Embryonic facial prominence (tissue), 1 donor: ENCODE results near the gene TUBB2A.
"Not testable (repeated sequence)": the region's sequence is repeated elsewhere in the genome, so short reads cannot be mapped to it uniquely, and the experiment has no call there.

Experiments used
- DNase-seq: peaks from one replicate; pipeline ENCODE4 v3.0.0-alpha.2; 2016; ENCODE audit errors: extremely low spot score

Gene TUBB2A

GRCh38 chr6:3179945-3180344 is 22.6 kb upstream of the TUBB2A start:
- DNase-seq = not testable (repeated sequence)

DNA sequence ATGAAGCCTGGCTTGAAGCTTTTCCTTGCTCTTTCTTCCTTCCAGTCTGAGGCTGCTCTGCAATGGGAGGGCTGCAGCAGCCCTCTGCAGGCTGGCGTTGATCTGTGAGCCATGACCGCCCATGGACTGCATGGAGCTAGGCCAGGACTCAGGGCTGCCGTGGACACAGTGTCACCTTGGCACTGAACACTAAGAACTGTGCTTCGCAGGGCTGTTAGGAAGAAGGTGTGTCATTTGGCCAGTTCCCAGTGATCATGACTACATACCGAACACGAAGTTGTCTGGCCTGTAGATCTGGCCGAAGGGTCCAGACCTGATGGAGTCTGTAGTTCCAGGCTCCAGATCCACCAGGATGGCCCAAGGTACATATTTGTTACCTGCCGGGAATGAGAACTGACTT is 21.3 kb upstream of the TUBB2A start:
- not testable (repeated sequence) for DNase-seq

GRCh38 chr6:3176562-3177355 is 19.4 kb upstream of the TUBB2A start:
- no peak for DNase-seq

- no peak for DNase-seq
Measured at GRCh38 chr6:3175715-3176402, 18.5 kb upstream of the TUBB2A start.

DNA sequence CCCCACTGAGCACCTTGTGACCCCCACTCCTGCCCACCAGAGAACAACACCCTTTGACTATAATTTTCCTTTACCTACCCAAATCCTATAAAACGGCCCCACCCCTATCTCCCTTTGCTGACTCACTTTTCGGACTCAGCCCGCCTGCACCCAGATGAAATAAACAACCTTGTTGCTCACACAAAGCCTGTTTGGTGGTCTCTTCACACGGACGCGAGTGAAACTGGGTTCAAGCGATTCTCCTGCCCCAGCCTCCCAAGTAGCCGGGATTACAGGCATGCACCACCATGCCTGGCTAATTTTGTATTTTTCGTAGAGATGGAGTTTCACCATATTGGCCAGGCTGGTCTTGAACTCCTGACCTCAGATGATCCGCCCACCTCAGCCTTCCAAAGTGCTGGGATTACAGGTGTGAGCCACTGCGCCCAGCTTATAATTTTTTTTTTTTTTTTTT is 16.3 kb upstream of the TUBB2A start:
- not testable (repeated sequence) for DNase-seq

- not testable (repeated sequence) for DNase-seq
Measured at GRCh38 chr6:3172789-3173188, 15.4 kb upstream of the TUBB2A start.

GRCh38 chr6:3171313-3172175 is 14.2 kb upstream of the TUBB2A start:
- DNase-seq = not testable (repeated sequence)

GRCh38 chr6:3170676-3171075 is 13.3 kb upstream of the TUBB2A start:
- not testable (repeated sequence) for DNase-seq

DNA sequence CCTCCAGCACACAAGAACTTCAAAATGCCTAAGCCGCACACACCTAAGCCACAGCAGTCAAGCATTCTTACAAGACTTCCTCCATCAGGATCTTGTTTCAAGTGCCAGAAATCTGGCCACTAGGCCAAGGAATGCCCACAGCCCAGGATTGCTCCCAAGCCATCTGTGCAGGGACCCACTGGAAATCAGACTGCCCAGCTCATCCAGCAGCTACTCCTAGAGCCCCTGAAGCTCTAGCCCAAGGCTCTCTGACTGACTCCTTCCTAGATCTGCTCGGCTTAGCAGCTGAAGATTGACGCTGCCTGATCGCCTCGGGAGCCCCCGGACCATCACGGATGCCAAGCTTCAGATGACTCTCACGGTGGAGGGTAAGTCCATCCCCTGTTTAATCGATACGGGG is 10.7 kb upstream of the TUBB2A start:
- not testable (repeated sequence) for DNase-seq

- not testable (repeated sequence) for DNase-seq
Measured at GRCh38 chr6:3166535-3167225, 9.3 kb upstream of the TUBB2A start.

DNA sequence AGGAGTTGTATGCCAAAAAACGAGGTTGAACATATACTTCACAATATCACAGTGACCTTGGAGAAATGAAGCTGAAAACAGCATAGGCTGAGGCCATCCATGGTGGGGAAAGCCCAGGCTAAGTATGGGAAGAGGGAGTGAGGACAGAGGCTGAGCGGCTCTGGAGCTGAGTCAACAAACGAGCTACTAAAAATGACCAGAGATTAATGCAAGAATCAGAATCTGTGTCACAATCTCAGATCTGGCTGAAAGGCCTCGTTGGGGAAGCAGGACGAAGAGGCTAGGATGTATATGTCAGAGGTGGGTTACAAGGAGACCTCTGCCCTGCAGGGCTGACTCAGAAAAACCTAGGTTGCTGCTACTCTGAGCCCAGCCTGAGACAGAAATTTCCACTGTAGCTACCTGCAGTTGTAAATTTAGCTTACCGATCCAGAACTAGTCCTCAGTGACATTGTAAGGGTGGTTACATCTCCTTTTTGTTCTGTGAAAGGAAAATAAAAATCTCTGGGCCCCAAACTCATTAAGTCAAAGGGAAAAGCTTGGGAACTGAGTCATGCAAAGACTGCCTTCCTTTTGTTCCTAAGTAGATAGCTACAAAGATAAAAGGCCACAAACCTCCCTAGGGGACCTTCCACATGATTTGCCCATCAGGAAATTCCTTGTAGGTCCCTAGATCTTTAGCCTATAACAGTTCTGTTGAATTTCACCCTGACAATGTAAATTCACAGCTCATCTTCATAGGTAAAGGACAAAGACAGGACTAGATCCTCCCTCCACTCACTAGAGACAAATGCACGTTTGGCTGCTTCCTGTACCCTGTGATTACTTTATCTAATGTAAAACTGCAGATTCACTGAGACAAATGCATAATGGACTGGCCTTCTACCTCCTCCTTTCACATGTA is 8.5 kb upstream of the TUBB2A start:
- DNase-seq = no peak

- no peak for DNase-seq
Measured at GRCh38 chr6:3164388-3164787, 7.0 kb upstream of the TUBB2A start.

DNA sequence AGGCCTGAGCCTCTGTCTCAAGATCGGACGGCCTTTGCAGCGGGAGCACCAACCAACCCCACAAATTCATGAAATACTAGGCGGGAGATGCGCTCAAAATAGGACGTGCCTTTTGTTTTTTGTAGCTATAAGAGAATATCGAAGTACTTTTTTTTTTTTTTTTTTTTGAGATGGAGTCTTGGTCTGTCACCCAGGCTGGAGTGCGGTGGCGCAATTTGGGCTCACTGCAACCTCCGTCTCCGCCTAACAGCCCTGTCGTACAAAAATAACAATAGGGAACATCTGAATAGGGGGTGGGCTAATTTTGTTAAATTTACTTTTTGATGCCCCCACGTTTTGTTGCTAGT is 5.9 kb upstream of the TUBB2A start:
- peak; percentile 54 for DNase-seq

- peak; percentile 70 for DNase-seq
Measured at GRCh38 chr6:3162565-3163247, 5.4 kb upstream of the TUBB2A start.

DNA sequence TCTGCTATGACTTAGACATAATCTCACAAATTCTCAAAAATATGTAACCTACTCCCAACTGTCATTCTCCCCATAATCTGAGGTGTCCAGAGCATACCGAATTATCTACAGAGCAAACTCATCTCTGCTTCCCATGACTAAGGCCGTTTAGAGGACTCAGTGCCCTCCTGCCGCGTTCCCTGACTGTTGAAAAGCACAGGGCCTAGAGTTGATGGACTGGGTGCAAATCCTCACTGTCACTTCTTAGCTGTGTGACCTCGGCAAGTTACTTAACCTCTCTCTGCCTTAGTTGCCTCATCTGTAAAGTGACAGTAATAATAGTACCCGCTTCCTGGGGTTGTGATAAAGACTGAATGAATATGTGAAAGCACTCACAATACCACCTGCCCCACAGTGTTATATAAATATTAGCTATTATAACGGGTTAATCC is 4.7 kb upstream of the TUBB2A start:
- no peak for DNase-seq

DNA sequence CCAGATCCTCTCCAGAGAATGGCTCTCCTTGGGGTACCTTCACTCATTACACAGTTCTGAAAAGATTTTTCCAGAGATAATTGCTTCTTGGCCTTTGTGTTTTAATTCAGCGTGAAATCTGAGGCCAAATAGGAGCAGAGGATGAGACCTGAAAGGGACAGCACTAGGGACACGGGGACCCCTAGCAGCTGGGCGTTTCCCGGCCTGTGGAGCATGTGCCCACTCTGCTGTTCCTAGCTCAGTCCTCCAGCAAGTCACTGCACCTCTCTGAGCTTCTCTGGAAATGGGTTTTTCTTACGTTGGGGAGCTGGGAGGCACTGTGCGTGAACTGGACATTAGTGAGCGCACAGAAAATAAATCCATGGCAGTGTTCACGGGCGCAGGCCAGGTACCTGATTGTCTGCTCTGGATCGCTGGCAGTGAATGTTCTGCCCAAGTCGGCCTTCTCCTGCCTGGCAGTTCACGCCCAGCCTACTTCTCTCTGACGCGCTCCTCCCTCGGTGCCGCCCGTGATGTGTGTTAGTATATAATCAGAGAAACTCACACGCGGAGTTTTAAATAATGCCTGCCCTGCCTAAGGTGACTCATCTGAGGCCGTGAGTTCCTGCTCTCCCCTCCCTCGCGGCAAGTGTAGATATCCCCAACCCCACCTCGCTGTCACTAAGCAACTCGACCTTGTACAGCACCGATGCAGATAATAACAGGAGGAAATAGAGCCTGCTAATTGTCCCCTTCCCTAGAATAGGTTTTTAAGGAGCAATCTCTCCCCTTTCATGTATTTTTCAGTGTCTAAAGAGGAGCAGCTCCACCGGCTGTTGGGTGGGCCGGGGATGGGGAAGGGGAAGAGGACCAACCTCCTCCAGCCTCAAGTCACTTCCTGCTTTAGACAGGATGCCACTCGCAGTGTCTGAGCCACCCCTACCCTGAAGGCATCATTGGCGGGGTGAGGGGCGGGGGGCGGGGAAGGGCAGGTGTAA is 2.7 kb upstream of the TUBB2A start:
- no peak for DNase-seq

GRCh38 chr6:3156184-3157130 is 887 bp downstream of the TUBB2A start:
- not testable (repeated sequence) for DNase-seq

DNA sequence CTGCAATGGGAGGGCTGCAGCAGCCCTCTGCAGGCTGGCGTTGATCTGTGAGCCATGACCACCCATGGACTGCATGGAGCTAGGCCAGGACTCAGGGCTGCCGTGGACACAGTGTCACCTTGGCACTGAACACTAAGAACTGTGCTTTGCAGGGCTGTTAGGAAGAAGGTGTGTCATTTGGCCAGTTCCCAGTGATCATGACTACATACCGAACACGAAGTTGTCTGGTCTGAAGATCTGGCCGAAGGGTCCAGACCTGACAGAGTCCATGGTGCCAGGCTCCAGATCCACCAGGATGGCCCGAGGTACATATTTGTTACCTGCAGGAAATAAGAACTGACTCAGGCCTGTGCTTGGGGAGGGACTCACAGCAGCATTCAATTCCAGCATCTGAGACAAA is 1.9 kb downstream of the TUBB2A start:
- not testable (repeated sequence) for DNase-seq
